B cell (primary cell): Measurements from ENCODE around the gene SPATA12.

Experiments
- EZH2 ChIP-seq: IDR thresholded peaks from 2 replicates; pipeline ENCODE4 v1.6.1; 2012; ENCODE audit warnings: borderline replicate concordance, low read depth, mild to moderate bottlenecking, moderate library complexity, low read length; ENCODE audit not compliant: insufficient read depth, poor library complexity, severe bottlenecking
- TF ChIP-seq, protein P1 (sequence below): fragments of 200-600 bp; IDR thresholded peaks from one replicate; pipeline ENCODE4 v1.8.0; 2022; ENCODE audit warnings: antibody characterized with exemption, mild to moderate bottlenecking

DNA sequence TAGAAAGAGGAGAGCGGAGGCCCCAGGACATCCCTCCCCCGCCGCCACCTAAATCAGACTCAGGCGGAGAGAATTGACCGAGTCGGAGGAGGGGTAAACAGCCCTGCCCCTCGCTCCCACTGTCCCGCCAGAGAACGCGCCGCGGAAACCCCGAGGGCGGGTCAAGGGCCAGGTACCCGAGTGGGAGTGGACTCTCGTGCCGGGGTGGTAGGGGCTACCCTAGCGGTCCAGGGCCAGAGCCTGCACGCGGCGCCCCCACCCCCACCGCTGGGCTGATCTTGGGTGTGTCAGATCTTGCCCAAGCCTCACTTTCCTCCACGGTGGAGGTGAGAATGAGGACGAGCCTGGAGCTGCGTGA, 19.0 kb downstream of the SPATA12 start:
- TF ChIP-seq, protein P1, sequence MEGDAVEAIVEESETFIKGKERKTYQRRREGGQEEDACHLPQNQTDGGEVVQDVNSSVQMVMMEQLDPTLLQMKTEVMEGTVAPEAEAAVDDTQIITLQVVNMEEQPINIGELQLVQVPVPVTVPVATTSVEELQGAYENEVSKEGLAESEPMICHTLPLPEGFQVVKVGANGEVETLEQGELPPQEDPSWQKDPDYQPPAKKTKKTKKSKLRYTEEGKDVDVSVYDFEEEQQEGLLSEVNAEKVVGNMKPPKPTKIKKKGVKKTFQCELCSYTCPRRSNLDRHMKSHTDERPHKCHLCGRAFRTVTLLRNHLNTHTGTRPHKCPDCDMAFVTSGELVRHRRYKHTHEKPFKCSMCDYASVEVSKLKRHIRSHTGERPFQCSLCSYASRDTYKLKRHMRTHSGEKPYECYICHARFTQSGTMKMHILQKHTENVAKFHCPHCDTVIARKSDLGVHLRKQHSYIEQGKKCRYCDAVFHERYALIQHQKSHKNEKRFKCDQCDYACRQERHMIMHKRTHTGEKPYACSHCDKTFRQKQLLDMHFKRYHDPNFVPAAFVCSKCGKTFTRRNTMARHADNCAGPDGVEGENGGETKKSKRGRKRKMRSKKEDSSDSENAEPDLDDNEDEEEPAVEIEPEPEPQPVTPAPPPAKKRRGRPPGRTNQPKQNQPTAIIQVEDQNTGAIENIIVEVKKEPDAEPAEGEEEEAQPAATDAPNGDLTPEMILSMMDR = no peak
- no peak for TF ChIP-seq EZH2
